K562 (cell line): ENCODE data around the gene ARL4D. TPM values are rescaled to one million over a fixed set of nuclear protein-coding genes. Genes with fewer than 3 reads are reported as not detected.

Source experiments
- ATAC-seq: fragments of 200-7000 bp; cut with Tn5 transposase; 3 replicates; pipeline ENCODE4 v1.9.1; 2020; ENCODE audit warnings: moderate library complexity
- BruUV-seq: library from RNA; stranded (reverse); fragments of 400-500 nt; replicated peaks from 2 replicates; lab custom pipeline; 2021; lab: Mats Ljungman, UMichigan
- CTCF ChIA-PET: fragments of 300-600 bp; formaldehyde crosslinking; extraction: SDS; loops from one replicate; lab custom pipeline; 2021; ENCODE audit warnings: low intra/inter-chr PET ratio; lab: Yijun Ruan, JAX
- POLR2A ChIA-PET: fragments of 300-600, 350-650 bp; sonication (Branson Sonifier 250); formaldehyde crosslinking; extraction: SDS; loops from one replicate; lab custom pipeline; 2021; ENCODE audit warnings: antibody characterized with exemption, inconsistent platforms; lab: Yijun Ruan, JAX
- DNase-seq, 4 experiments: peaks; one replicate each; pipeline versions ENCODE4 v3.0.0 to v3.0.0-alpha.2; 2011 to 2018; ENCODE audit warnings: low spot score in 3 of 4, mixed read lengths in 3 of 4; ENCODE audit errors: extremely low read depth in 1 of 4
- FAIRE-seq: peaks from 2 replicates; lab custom pipeline; 2011; peaks lifted over from hg19 to GRCh38; lab: Jason Lieb, UNC
- H2AFZ ChIP-seq: 2 replicates; pipeline ENCODE4 v1.6.0; 2011; ENCODE audit warnings: low read depth, low read length, control low read depth, inconsistent platforms
- H3K27ac ChIP-seq: fragments of 200-600 bp; 3 replicates; pipeline ENCODE4 v1.8.0; 2011; ENCODE audit warnings: low read depth, mild to moderate bottlenecking, control low read depth, inconsistent platforms, low read length, moderate library complexity, mixed read lengths; ENCODE audit errors: extremely low read depth
- H3K27me3 ChIP-seq, 2 experiments: fragments of 300-600 bp in 1 of 2; 2 replicates in 1 of 2; 3 replicates in 1 of 2; pipeline versions ENCODE4 v1.6.0 to v1.8.0; 2011; ENCODE audit warnings: inconsistent platforms in 2 of 2, low read length in 2 of 2, mild to moderate bottlenecking in 1 of 2, mixed read lengths in 1 of 2, moderate library complexity in 1 of 2; ENCODE audit not compliant: control insufficient read depth in 2 of 2, insufficient read depth in 2 of 2
- H3K36me3 ChIP-seq: fragments of 300-600 bp; 3 replicates; pipeline ENCODE4 v1.8.0; 2011; ENCODE audit warnings: mild to moderate bottlenecking, low read length, inconsistent platforms; ENCODE audit not compliant: control insufficient read depth, insufficient read depth
- H3K4me1 ChIP-seq, 2 experiments: fragments of 200-600 bp in 1 of 2; replicated peaks in 1 of 2; 2 replicates in 1 of 2; 3 replicates in 1 of 2; pipeline versions ENCODE4 v1.5.1 to v1.8.0; 2011; ENCODE audit warnings: inconsistent platforms in 2 of 2, low read length in 2 of 2, mild to moderate bottlenecking in 1 of 2, mixed read lengths in 1 of 2, moderate library complexity in 1 of 2; ENCODE audit not compliant: control insufficient read depth in 2 of 2, insufficient read depth in 2 of 2
- H3K4me2 ChIP-seq: 2 replicates; pipeline ENCODE4 v1.6.1; 2011; ENCODE audit warnings: low read length, control low read depth, inconsistent platforms, mixed read lengths; ENCODE audit not compliant: insufficient read depth
- H3K4me3 ChIP-seq: fragments of 200-600 bp; sonication (generic), shearing (Covaris generic); 2 replicates; pipeline ENCODE4 v1.5.1; 2016; ENCODE audit warnings: control low read depth, inconsistent platforms
- H3K79me2 ChIP-seq: fragments of 200-600 bp; 3 replicates; pipeline ENCODE4 v1.8.0; 2011; ENCODE audit warnings: low read length, inconsistent platforms; ENCODE audit not compliant: control insufficient read depth, insufficient read depth
- H3K9ac ChIP-seq, 2 experiments: 2 replicates each; pipeline versions ENCODE4 v1.6.0 to v1.6.1; 2011; ENCODE audit warnings: low read depth in 2 of 2, low read length in 2 of 2, control low read depth in 1 of 2, inconsistent platforms in 1 of 2, mild to moderate bottlenecking in 1 of 2, mixed read lengths in 1 of 2; ENCODE audit not compliant: insufficient read depth in 1 of 2
- H3K9me1 ChIP-seq: one replicate; pipeline ENCODE4 v1.6.0; 2011; ENCODE audit warnings: inconsistent platforms, mild to moderate bottlenecking, low read length, moderate library complexity; ENCODE audit not compliant: control insufficient read depth, insufficient read depth
- H3K9me3 ChIP-seq: replicated peaks from 2 replicates; pipeline ENCODE4 v1.5.1; 2011; ENCODE audit warnings: low read depth, low read length, inconsistent platforms; ENCODE audit not compliant: control insufficient read depth, insufficient read depth
- H4K20me1 ChIP-seq: replicated peaks from 2 replicates; pipeline ENCODE4 v1.6.1; 2011; ENCODE audit warnings: low read length, inconsistent platforms, mixed read lengths; ENCODE audit not compliant: control insufficient read depth, insufficient read depth
- ATF7 ChIP-seq: fragments of 450-650 bp; IDR thresholded peaks from 2 replicates; pipeline ENCODE4 v1.7.1; 2014; ENCODE audit warnings: mild to moderate bottlenecking, moderate library complexity
- CTCFL ChIP-seq: IDR thresholded peaks from 2 replicates; pipeline ENCODE4 v1.6.1; 2011; ENCODE audit warnings: borderline replicate concordance, low read depth, mild to moderate bottlenecking, moderate library complexity, low read length; ENCODE audit not compliant: insufficient read depth, poor library complexity, severe bottlenecking
- DIDO1 ChIP-seq: fragments of 450-650 bp; IDR thresholded peaks from 2 replicates; pipeline ENCODE4 v1.6.1; 2016; ENCODE audit warnings: low read depth, missing biosample characterization, missing genetic modification characterization
- PRPF4 ChIP-seq: fragments of 200-400 bp; formaldehyde crosslinking; IDR thresholded peaks from one replicate; pipeline ENCODE4 v1.6.1; 2017; ENCODE audit warnings: low read length, low read depth, mild to moderate bottlenecking; ENCODE audit not compliant: insufficient read depth, poor library complexity, severe bottlenecking
- PYGO2 ChIP-seq: fragments of 450-650 bp; IDR thresholded peaks from 2 replicates; pipeline ENCODE4 v1.6.1; 2016; ENCODE audit warnings: mild to moderate bottlenecking, missing genetic modification characterization, moderate library complexity, missing compliant biosample characterization
- SPI1 ChIP-seq: IDR thresholded peaks from 2 replicates; pipeline ENCODE4 v1.6.1; 2011; ENCODE audit warnings: low read depth, low read length, control low read depth, borderline replicate concordance
- SRSF7 ChIP-seq: fragments of 200-400 bp; formaldehyde crosslinking; optimal IDR thresholded peaks from 2 replicates; pipeline ENCODE3; 2017; ENCODE audit warnings: mild to moderate bottlenecking, low read depth, low read length
- ZEB2 ChIP-seq: fragments of 450-650 bp; IDR thresholded peaks from 2 replicates; pipeline ENCODE4 v1.6.1; 2016
- ZNF140 ChIP-seq: fragments of 250-450 bp; sonication (Bioruptor Pico); IDR thresholded peaks from 2 replicates; pipeline ENCODE4 v1.8.0; 2021; ENCODE audit warnings: moderate library complexity, mild to moderate bottlenecking, inconsistent platforms
- ZNF277 ChIP-seq: fragments of 250-450 bp; sonication (Bioruptor Pico); IDR thresholded peaks from 2 replicates; pipeline ENCODE4 v1.8.0; 2022; ENCODE audit warnings: inconsistent platforms, mild to moderate bottlenecking, moderate library complexity, borderline replicate concordance
- ZNF561 ChIP-seq: fragments of 450-650 bp; formaldehyde crosslinking; conservative IDR thresholded peaks from 2 replicates; pipeline ENCODE4 v1.4.0; 2020; ENCODE audit warnings: mild to moderate bottlenecking, moderate library complexity
- WGBS: fragments of 100-300 bp; shearing (Covaris generic); methylation state at CpG from one replicate; pipeline ENCODE4 v1.1.6; 2016; ENCODE audit warnings: low coverage, mixed read lengths; ENCODE audit not compliant: insufficient coverage; ENCODE audit errors: missing lambda C conversion rate; 5-methylcytosine and 5-hydroxymethylcytosine counted together
- in situ Hi-C: fragments of 300-500 bp; cut with MboI; formaldehyde crosslinking; loops from 4 replicates; pipeline ENCODE4 v1.15.0; 2018; ENCODE audit warnings: inconsistent platforms, mixed read lengths
- intact Hi-C: fragments of 100-400 bp; cut with micrococcal nuclease; formaldehyde crosslinking; loops from 2 replicates; pipeline ENCODE4 v1.14.2; 2022
- polyA plus RNA-seq, 8 experiments: library from polyadenylated mRNA; depleted of rRNA in 4 of 8; stranded (reverse) in 5 of 8; unstranded in 3 of 8; fragments of >200 nt; fragmentation: Nextera tagmentation in 2 of 8; fragmentation: Illumina TruSeq in 1 of 8; extraction: Ambion mirVana in 2 of 8; extraction: Trizol in 1 of 8; gene quantifications; 2 replicates each; pipeline versions ENCODE4 v1.2.1 to v1.2.3, GENCODE V29; 2011 to 2014; ENCODE audit warnings: inconsistent platforms in 1 of 8, missing spikeins in 1 of 8
- total RNA-seq, 7 experiments: library from RNA; depleted of rRNA in 6 of 7; stranded (reverse); fragments of >200 nt in 6 of 7; fragmentation: Illumina TruSeq in 2 of 7; extraction: Trizol in 2 of 7; gene quantifications; 2 replicates each; pipeline versions ENCODE4 v1.2.1 to v1.2.3, GENCODE V29; 2011 to 2021; ENCODE audit warnings: low replicate concordance in 1 of 7

ARL4D gene
- total and polyA plus RNA-seq, 9 of the 15 experiments (the other 6 are each of a cell fraction or from before 2014, with no cell fraction given) = 0.07 to 0.53 (median 0.28) TPM; not detected in 1

GRCh38 chr17:43392397-43392796, 6.4 kb upstream of the ARL4D start:
- Histone ChIP-seq H3K4me2 (no peak overlapping the region), H4K20me1 (no peaks in the 10 kb centered on the region), H3K9me3 (no peaks in the 10 kb centered on the region), H3K4me3 (no peak overlapping the region), H3K27ac (no peak overlapping the region), H3K9me1 (no peaks in the 10 kb centered on the region), H3K4me1 (peaks cover 11 to 12% of the 10 kb centered on the region in 2 experiments; a peak in 3 of 5 replicates), H3K36me3 (no peaks in the 10 kb centered on the region), H3K27me3 (no peaks in the 10 kb centered on the region), H3K9ac (no peak overlapping the region), H2AFZ (no peak overlapping the region), H3K79me2 (no peaks in the 10 kb centered on the region)
- ChIA-PET POLR2A (interaction anchor here (0.7 to 1.6 kb wide), 3 partner anchors 24 to 144 kb away, joined by 3 to 12 read pairs (median 4); partner anchors contain the start of gene DHX8), CTCF (interaction anchor here (6.9 kb wide), 1 partner anchor 90 kb away, joined by 181 read pairs; the partner anchor contains the start of gene DHX8)
- in situ Hi-C loops (no loop called here), intact Hi-C loops (no loop called here)
- no peak for FAIRE-seq
- no TSS peak for BruUV-seq
- DNase-seq = no peak
- ATAC-seq = no peak
- WGBS = 16% methylated on average over 6 of the region's 6 CpGs
- TF ChIP-seq ZNF277 (CRISPR knock-in tag) (no peak), ATF7 (no peak), SPI1 (no peak), SRSF7 (no peak), PRPF4 (no peak), CTCFL (no peak), ZEB2 (no peak), ZNF561 (CRISPR knock-in tag) (no peak), PYGO2 (tag) (no peak), DIDO1 (tag) (no peak), ZNF140 (CRISPR knock-in tag) (no peak)
- TF ChIP-seq, all 486 proteins: peak for 0
